Fibroblast of peridontal ligament (primary cell): ENCODE results near the gene FZR1.

Source experiments
- DNase-seq: peaks from one replicate; pipeline ENCODE4 v3.0.0-alpha.2; 2010; ENCODE audit errors: extremely low read depth

Gene FZR1

GRCh38 chr19:3505598-3506383, at the start of gene FZR1:
Gene FZR1, plus strand, starts transcription at chr19:3506311. Its CDS starts 16,679 bp downstream, at chr19:3522990.
- DNase-seq: peak; percentile 97

- DNase-seq: no peak
Observed at GRCh38 chr19:3456925-3457527, 49.1 kb upstream of the FZR1 start.

GRCh38 chr19:3457528-3458228, 48.4 kb upstream of the FZR1 start:
- DNase-seq: no peak

GRCh38 chr19:3458229-3459088, 47.7 kb upstream of the FZR1 start:
- no peak for DNase-seq

GRCh38 chr19:3459089-3459881, 46.8 kb upstream of the FZR1 start:
- peak; percentile 87 for DNase-seq

- DNase-seq: no peak
Observed at GRCh38 chr19:3459965-3460582, 46.0 kb upstream of the FZR1 start.

- no peak for DNase-seq
Observed at GRCh38 chr19:3462991-3463713, 43.0 kb upstream of the FZR1 start.

- DNase-seq: no peak
Observed at GRCh38 chr19:3463714-3464586, 42.2 kb upstream of the FZR1 start.

- DNase-seq: no peak
Observed at GRCh38 chr19:3464587-3465235, 41.4 kb upstream of the FZR1 start.

- no peak for DNase-seq
Observed at GRCh38 chr19:3465552-3465951, 40.6 kb upstream of the FZR1 start.

- DNase-seq: no peak
Observed at GRCh38 chr19:3466635-3467034, 39.5 kb upstream of the FZR1 start.

GRCh38 chr19:3467437-3468198, 38.5 kb upstream of the FZR1 start:
- no peak for DNase-seq

- DNase-seq: no peak
Observed at GRCh38 chr19:3468211-3468610, 37.9 kb upstream of the FZR1 start.

GRCh38 chr19:3469638-3470499, 36.2 kb upstream of the FZR1 start:
- no peak for DNase-seq

- DNase-seq: no peak
Observed at GRCh38 chr19:3470500-3471128, 35.5 kb upstream of the FZR1 start.

GRCh38 chr19:3471954-3472655, 34.0 kb upstream of the FZR1 start:
- DNase-seq: no peak
